Measurements from ENCODE around the gene SH3BP4.

Gene SH3BP4

GRCh38 chr2:234949762-234950434 lies 1.9 kb upstream of the SH3BP4 start:
- DNase-seq: no peak

- DNase-seq: no peak
Measured at GRCh38 chr2:234950435-234950729, 1.4 kb upstream of the SH3BP4 start.

- no peak for DNase-seq
Measured at GRCh38 chr2:234950730-234951663, 820 bp upstream of the SH3BP4 start.

GRCh38 chr2:234952270-234953115 lies 676 bp downstream of the SH3BP4 start:
- no peak for DNase-seq

GRCh38 chr2:234953116-234954031 lies 1.6 kb downstream of the SH3BP4 start:
- no peak for DNase-seq

- DNase-seq: no peak
Measured at GRCh38 chr2:234954551-234954992, 2.8 kb downstream of the SH3BP4 start.

- DNase-seq: no peak
Measured at GRCh38 chr2:234955091-234955591, 3.3 kb downstream of the SH3BP4 start.

- no peak for DNase-seq
Measured at GRCh38 chr2:234955971-234956509, 4.2 kb downstream of the SH3BP4 start.

GRCh38 chr2:234957834-234958135 lies 6.0 kb downstream of the SH3BP4 start:
- no peak for DNase-seq

- no peak for DNase-seq
Measured at GRCh38 chr2:234958311-234958710, 6.5 kb downstream of the SH3BP4 start.

- DNase-seq: no peak
Measured at GRCh38 chr2:234958746-234959395, 7.1 kb downstream of the SH3BP4 start.

GRCh38 chr2:234960175-234961088 lies 8.6 kb downstream of the SH3BP4 start:
- no peak for DNase-seq

GRCh38 chr2:234961784-234962183 lies 10.0 kb downstream of the SH3BP4 start:
- DNase-seq: no peak

GRCh38 chr2:234963773-234964615 lies 12.2 kb downstream of the SH3BP4 start:
- no peak for DNase-seq

GRCh38 chr2:234964631-234965461 lies 13.0 kb downstream of the SH3BP4 start:
- no peak for DNase-seq

- no peak for DNase-seq
Measured at GRCh38 chr2:234966340-234966739, 14.5 kb downstream of the SH3BP4 start.

- DNase-seq: no peak
Measured at GRCh38 chr2:234967201-234967869, 15.5 kb downstream of the SH3BP4 start.

- DNase-seq: no peak
Measured at GRCh38 chr2:234967870-234968208, 16.0 kb downstream of the SH3BP4 start.
